T-helper 1 cell (primary cell): ENCODE data around the gene ATP9A.
"Not testable (repeated sequence)": the region's sequence is repeated elsewhere in the genome, so short reads cannot be mapped to it uniquely, and the experiment has no call there.

Experiments used
- DNase-seq, 5 donors: peaks; one replicate each; pipeline ENCODE4 v3.0.0-alpha.2; 2012 to 2020

ATP9A gene

GRCh38 chr20:51725584-51726176 is 42.5 kb downstream of the ATP9A start:
- no peak for DNase-seq

DNA sequence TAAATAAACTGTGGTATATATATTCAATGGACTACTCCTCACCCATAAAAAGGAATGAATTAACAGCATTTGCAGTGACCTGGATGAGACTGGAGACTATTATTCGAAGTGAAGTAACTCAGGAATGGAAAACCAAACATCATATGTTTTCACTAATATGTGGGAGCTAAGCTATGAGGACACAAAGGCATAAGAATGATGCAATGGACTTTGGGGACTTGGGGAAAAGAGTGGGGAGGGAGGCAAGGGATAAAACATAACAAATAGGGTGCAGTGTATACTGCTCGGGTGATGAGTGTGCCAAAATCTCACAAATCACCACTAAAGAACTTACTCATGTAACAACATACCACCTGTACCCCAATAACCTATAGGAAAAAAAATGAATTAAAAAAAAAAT is 45.2 kb downstream of the ATP9A start:
- not testable (repeated sequence) for DNase-seq

GRCh38 chr20:51722246-51722645 is 45.9 kb downstream of the ATP9A start:
- DNase-seq, result not testable (repeated sequence)

DNA sequence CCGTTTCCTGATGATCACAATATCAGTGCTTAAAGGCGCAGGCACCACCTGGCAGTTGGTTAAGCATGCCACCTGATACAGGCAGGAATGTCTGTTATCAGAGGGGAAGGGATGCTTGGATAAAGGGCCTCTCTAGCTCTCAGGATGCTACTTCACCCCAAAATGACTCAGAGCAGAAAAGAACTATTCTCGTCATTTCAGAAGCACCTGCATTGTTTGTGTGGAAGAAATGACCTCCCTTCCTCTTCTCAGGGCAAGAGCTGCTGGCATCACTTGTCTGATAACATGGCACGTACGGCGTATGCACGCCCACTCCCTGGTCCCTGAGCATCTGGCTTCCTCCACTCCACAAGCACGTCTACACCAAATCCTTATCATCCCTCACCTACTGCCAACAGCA is 47.3 kb downstream of the ATP9A start:
- DNase-seq, result peak in 1 of 5 donors; percentile 21

DNA sequence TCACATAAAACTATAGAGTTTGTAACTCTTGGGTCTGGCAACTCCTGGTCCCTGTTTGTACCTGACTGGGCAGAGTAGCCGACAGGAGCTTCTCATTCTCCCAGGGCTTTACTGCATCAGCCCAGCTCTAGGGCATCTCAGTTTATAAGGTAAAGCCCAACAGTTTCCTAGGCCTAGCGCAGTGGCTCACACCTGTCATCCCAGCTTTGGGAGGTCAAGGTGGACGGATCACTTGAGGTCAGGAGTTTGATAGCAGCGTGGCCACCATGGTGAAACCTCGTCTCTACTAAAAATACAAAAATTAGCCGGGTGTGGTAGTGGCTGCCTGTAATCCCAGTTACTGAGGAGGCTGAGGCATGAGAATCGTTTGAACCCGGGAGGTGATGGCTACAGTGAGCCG is 47.8 kb downstream of the ATP9A start:
- DNase-seq, result no peak

DNA sequence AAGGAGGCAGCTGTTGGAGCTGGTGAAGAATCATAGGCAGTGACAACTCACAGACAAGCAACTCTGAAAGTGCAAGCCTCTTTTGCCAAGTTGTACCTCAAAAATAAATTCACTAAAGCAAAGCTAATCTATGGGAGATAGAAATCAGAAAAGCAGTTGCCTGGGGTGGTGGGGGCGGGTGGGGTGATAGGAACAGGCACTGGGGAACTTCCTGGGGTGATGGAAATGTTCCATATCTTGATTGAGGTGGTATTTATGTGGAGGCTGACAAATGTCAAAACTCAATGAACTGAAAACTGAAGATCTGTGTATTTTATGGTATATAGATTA is 52.4 kb downstream of the ATP9A start:
- DNase-seq, result no peak

DNA sequence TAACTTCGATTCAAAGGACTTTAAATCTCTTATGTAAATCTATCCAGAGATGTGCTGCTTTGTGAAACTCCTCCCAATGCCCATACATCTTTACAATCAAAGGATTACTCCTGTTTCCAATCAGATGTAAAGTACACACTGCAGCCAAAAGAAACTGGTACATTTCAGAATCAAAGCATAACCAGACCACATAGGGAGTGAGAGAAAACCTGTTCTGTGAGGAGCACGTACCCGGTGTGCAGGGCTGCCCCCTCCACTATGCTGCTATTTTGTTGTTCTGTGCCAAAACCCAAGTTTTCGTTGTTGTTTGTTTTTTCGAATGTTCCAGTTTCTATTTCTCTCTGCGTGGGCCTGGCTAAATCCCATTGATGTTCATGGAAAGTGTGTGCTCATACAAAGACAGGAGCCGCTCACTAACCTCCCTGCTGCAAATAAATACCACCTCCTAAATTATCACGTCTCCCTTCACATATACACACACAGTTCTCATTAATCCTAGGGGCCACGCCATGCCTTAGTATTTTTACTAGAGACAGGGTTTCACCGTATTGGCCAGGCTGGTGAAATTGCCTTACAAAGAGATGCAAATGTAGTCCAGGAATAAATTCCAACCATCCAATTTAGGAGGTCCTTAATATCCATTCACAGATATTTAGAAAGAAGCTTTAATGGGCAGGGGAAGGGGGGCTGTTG is 52.9 kb downstream of the ATP9A start:
- DNase-seq, result no peak

- DNase-seq, result no peak
Measured at GRCh38 chr20:51713213-51713598, 55.0 kb downstream of the ATP9A start.

GRCh38 chr20:51712501-51713212 is 55.5 kb downstream of the ATP9A start:
- no peak for DNase-seq

DNA sequence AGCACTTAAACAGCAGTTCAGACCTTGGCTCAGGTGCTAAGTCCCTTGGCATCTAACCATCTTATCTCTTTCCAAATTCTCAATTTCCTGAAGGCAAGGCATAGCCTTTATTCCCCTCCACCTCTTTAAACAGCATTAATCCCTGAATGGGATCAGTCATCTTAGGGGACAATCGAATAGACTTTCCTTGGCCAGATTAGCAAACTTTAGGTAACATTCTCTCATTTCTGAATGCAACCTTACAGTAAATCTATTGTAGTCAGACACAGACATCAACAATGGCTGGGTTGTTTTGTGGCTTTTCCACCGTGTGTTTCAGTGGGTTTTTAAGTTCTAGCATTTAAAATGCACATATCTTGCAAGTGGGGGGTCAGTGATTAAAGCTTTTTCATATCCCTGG is 56.8 kb downstream of the ATP9A start:
- no peak for DNase-seq

- DNase-seq, result no peak
Measured at GRCh38 chr20:51710361-51710894, 57.8 kb downstream of the ATP9A start.

DNA sequence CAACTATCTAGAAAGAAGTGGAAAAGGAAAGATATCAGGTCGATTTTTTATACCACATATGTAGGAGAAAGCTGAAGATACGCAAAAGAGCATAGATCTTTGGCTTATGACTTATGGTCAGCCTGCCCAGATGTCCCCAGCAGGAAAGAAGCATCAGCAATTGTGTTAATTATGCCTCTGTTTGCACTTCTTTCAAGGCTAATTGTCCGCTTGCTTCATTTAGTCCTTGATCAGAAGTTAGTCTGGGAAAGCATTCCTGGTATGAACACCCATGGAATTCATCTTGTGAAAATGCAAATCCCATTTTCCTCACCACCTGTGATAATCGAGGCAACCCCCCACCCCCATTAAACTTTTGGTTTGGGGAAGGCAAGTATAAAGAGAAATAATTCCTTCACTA is 62.8 kb downstream of the ATP9A start:
- DNase-seq, result no peak

DNA sequence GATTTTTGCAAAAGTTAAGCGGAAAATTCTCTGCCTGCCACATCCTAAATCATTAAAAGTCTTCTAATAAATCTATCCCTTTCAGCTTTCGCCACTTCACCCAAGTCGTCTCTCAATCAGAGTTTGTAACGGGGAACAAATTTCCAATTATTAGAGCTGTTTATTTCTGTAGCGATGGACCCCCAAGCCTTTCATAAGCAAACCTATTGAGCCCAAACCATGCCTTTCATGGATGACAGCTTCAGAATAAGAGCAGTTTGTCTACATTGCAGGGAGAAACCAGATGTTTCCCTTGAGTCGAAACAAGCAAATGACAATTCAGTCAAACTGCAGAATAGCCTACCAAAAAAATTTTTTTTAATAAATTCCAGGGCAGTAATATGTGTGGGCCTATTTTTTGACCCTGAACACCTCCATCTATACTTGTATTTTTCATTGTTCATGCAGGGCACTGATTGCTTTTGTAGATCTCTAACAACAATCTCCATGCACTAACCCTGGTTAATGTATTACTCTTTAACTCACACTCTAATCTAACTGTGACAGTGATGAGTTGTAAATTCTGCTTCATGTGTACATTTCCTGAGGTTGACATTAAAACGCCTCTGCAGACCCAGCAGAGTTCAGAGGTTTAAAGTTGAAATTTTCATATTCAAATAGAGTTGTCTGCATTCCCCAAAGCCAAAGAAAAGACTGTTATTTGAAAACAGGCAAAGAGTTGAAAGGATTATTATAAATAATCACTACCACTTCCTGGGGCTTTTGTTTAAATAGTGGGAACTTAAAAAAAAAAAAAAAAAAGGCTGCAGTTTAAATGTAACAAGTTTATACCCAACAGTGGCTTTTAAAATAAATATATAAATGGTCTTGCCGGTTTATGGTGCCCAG is 64.5 kb downstream of the ATP9A start:
- DNase-seq, result no peak

DNA sequence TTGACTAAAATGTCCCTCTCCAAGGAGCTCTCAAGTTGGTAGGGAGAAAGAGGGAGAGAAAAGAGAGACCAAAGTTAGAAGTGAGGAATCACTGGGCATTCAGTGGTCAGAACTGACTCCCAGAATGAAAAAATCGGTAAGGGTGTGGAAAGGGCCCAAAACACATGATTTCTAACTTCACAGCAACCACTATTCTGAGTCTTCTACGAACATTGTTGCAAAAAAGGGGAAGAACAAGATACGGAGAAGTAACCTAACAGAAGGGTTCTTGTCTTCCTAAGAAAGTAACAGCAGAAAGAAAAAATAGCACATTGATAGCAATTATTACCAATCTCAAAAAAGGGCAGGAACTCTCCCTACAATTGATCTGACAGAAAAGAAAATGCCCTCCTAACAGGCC is 65.6 kb downstream of the ATP9A start:
- DNase-seq, result no peak

DNA sequence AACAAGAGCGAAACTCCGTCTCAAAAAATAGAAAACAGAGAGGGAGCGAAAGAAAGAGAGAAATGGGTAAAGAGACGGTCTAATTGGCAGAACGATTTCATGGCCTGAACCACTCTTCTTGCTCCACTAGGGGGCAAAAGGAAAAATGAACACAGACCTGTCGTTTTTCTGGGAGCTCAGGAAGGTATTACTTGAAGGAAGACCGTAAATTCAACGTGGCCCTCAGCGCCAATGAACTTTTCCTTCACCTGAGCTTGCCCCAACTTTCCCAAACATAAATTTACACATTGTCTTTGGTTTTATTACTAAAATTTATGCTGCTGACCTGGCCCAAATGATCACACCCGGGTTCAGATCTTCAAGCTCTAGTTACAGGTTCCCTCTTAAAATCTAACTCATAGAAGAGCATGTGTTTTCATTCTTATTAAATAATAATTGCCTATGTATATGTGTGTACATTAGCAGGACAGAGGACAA is 67.3 kb downstream of the ATP9A start:
- no peak for DNase-seq

- no peak for DNase-seq
Measured at GRCh38 chr20:51698252-51698651, 69.9 kb downstream of the ATP9A start.

GRCh38 chr20:51697096-51697826 is 70.9 kb downstream of the ATP9A start:
- DNase-seq, result no peak

DNA sequence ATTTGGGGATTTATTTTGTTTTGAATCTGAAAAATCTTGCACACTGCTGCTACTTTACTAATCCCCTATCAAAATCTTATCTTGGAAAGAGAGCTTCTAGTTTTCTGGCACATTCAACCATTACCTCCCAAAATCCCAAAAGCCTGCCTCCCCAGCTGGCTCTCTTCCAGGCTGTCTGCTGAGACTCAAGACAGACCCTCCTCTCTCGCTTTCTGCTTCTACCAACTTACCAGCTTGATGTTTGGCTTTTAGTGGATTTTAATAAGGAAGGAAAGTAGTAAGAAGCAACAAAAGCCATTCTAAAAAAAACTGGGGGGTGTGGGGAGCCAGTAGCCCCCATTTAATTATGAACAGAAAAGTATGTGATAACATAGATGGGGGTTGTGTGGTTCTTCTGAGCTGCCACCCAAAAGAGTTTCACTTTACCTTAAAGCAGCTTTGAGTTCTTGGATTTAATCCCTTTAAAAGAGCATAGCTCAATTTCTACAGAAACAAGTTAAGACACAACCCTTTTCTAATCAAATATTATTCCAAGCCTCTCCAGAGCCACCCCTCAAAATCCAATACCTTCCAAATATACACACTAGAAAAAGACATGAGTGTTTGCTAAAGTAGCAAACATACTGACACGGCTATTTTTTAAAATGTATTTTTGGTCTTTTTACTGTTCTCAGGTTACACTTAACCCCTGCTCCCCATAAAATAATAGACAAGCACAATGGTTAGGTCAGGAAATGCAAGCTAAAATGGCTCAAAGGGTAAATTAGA is 71.7 kb downstream of the ATP9A start:
- no peak for DNase-seq

GRCh38 chr20:51695574-51696303 is 72.5 kb downstream of the ATP9A start:
- DNase-seq, result no peak

- no peak for DNase-seq
Measured at GRCh38 chr20:51692806-51693400, 75.3 kb downstream of the ATP9A start.
